Small intestine (tissue), 7 donors: Measurements from ENCODE around the gene TLR10. TPM values are rescaled to one million over a fixed set of nuclear protein-coding genes. Genes with fewer than 3 reads are reported as not detected.

Source experiments
- DNase-seq, 2 donors: peaks; one replicate each; pipeline versions ENCODE4 v3.0.0 to v3.0.0-alpha.2; 2013
- FAIRE-seq: peaks from 2 replicates; lab custom pipeline; 2012; peaks lifted over from hg19 to GRCh38; lab: Jason Lieb, UNC
- H3K27ac ChIP-seq, 3 donors: one replicate each; pipeline ENCODE4 v1.5.1; 2013; ENCODE audit warnings: low read length in 2 of 3, mild to moderate bottlenecking in 2 of 3, control low read depth in 1 of 3, inconsistent platforms in 1 of 3, low read depth in 1 of 3, moderate library complexity in 1 of 3
- H3K27me3 ChIP-seq, 3 donors: one replicate each; pipeline ENCODE4 v1.6.1; 2013; ENCODE audit warnings: low read length in 3 of 3, inconsistent platforms in 1 of 3; ENCODE audit not compliant: control insufficient read depth in 3 of 3, insufficient read depth in 3 of 3
- H3K36me3 ChIP-seq, 3 donors: one replicate each; pipeline ENCODE4 v1.6.1; 2013; ENCODE audit warnings: low read length in 3 of 3, inconsistent platforms in 1 of 3, low read depth in 1 of 3, mild to moderate bottlenecking in 1 of 3, moderate library complexity in 1 of 3; ENCODE audit not compliant: control insufficient read depth in 3 of 3, insufficient read depth in 2 of 3
- H3K4me1 ChIP-seq, 3 donors: one replicate each; pipeline ENCODE4 v1.6.1; 2013; ENCODE audit warnings: low read length in 2 of 3, inconsistent platforms in 1 of 3, low read depth in 1 of 3, mild to moderate bottlenecking in 1 of 3, moderate library complexity in 1 of 3; ENCODE audit not compliant: control insufficient read depth in 3 of 3, insufficient read depth in 2 of 3
- H3K4me3 ChIP-seq, 3 donors: one replicate each; pipeline ENCODE4 v1.5.1; 2013; ENCODE audit warnings: low read length in 3 of 3, control low read depth in 1 of 3, inconsistent platforms in 1 of 3, low read depth in 1 of 3, mild to moderate bottlenecking in 1 of 3, moderate library complexity in 1 of 3
- H3K9me3 ChIP-seq, 2 donors: one replicate each; pipeline ENCODE4 v1.6.1; 2013; ENCODE audit warnings: low read depth in 1 of 2, low read length in 1 of 2; ENCODE audit not compliant: control insufficient read depth in 2 of 2, insufficient read depth in 1 of 2
- WGBS, 3 donors: extraction: QIAGEN DNeasy Blood & Tissue Kit; methylation state at CpG; one replicate each; pipeline ENCODE4 v1.1.7; 2013; 5-methylcytosine and 5-hydroxymethylcytosine counted together
- polyA plus RNA-seq, 4 donors: library from polyadenylated mRNA; stranded (reverse) in 3 of 4; unstranded in 1 of 4; fragments of 200-250 nt in 3 of 4; fragments of 120-200 nt in 1 of 4; gene quantifications; one replicate each; pipeline versions ENCODE4 v1.2.1 to v1.2.3, GENCODE V29; 2013
- donor health status: healthy with polysubstance abuse.
- donor health status: control.
- donor health status: control.
- donor health status: Bipolar disorder and iron deficiency.
- donor health status: healthy.

The TLR10 gene
- polyA plus RNA-seq, 4 donors, result 0.22 to 1.7 (median 0.52) TPM; not detected in 1

DNA sequence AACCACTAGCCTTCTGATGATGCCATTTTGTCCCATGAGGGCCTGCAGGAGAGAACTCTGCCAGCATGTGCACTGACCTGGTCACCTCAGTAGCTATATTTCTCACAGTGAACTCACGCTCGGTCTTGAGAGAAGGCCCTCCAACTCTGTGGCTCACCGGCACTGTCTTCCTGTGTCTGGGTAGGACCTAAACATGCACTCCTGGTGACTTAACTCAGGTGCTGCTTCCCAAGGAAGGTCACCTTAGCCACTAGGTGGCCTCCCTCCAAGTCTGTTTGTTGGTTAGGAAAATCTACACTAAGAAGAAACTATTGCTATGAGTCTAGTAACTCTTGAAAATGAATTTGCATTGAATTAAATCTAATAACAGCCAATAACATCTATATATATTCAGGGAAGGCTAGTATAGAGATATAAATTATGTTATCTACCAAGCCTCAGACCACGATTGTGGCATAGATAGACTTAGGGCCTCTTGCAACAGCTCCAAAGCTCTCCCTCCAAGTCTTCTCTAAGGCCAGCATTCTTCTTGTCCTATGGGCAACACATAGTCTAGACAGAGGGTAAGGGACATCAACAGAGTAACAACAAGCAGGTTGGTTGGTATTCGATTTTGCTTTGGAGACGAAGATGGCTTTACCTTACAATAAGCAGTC lies 24.7 kb downstream of the TLR10 start:
- no peaks in the 10 kb centered on the region for H3K9me3 ChIP-seq
- H3K36me3 ChIP-seq, result no peaks in the 10 kb centered on the region
- WGBS, 3 donors, result 75 to 83% (median 80%) methylated on average over 6 of the region's 6 CpGs
- H3K4me1 ChIP-seq, result peaks cover 0 to 3% (median 0%) of the 10 kb centered on the region in 3 donors
- FAIRE-seq (no peak), DNase-seq (peak; percentile 42 to 48)
- H3K27me3 ChIP-seq, result no peaks in the 10 kb centered on the region
- H3K4me3 ChIP-seq, result no peak overlapping the region
- H3K27ac ChIP-seq, result no peak overlapping the region

DNA sequence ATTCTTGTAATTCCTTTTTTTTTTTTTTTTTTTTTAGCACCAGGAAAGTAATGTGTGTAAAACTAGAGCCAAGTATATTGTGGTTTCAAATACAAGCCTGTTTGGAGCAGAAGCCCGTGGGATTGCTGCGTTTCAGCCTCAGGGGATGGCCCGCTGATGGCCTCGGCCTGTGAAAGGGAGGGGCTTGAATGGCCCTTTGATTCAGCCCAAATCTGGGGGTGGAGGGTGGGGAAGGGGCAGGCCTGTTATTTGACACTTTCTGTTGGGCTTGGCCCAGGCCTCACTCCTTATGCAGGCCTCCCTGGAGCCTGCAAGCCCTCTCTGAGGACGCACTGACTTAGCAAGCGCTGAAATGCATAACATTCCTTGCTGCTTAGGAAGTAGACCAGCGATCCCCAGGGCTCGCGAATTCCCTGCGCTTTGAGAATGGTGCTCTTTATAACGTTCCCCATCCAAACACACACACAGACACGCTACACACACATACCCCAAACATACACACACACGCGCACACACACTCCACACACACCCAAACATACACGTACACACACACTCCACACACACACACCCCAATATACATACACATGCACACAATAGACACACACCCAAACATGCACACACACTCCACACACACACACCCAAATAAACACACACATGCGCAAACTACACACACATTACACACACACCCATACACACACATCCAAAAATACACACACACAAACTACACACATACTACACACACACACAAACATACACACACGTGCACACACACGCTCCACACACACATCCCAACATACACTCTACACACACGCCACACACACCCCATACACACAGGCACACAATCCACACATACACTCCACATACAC lies 29.6 kb downstream of the TLR10 start:
- peak overlapping the region in 2 of 3 donors; percentile 39 to 74 for H3K27ac ChIP-seq
- peaks cover 0 to 3% of the 10 kb centered on the region in 2 donors for H3K9me3 ChIP-seq
- DNase-seq (peak in 1 of 2 donors; percentile 60), FAIRE-seq (no peak)
- no peaks in the 10 kb centered on the region for H3K27me3 ChIP-seq
- no peaks in the 10 kb centered on the region for H3K36me3 ChIP-seq
- peaks cover 0 to 4% (median 0%) of the 10 kb centered on the region in 3 donors for H3K4me1 ChIP-seq
- WGBS, 3 donors, result 63 to 79% (median 79%) methylated on average over 19 of the region's 19 CpGs
- H3K4me3 ChIP-seq, result no peak overlapping the region

DNA sequence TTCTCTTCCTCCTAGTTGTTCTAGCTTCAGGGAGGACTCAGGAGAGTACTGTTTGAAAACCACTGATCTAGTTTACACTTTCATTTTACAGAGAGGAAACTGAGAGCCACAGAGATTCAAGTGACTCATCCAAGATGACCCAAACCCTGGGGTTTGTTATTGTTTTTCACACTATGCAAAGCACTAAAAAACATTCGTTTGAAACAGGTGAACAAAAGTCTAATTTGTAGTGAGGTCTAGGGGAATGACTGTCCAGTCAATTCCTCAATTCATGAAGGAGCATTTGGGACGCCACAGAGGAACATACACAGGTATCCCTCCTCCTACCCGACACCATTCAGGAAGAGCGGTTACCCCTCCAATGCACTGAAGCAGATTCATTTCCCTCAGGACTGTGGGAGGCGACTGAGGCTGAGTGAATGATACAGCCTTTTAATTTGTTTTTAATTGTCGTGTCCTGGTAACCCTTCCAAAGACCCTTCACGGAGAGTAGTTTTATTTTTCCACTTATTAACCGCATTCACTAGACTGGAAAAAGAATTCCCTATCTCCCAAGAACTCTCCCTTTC lies 30.3 kb downstream of the TLR10 start:
- H3K27ac ChIP-seq, result peak overlapping the region; percentile 24 to 78 (median 74)
- H3K4me1 ChIP-seq, result peaks cover 0 to 4% (median 0%) of the 10 kb centered on the region in 3 donors
- H3K9me3 ChIP-seq, result peaks cover 0 to 10% of the 10 kb centered on the region in 2 donors
- FAIRE-seq, result no peak
- no peak for DNase-seq
- no peak overlapping the region for H3K4me3 ChIP-seq
- 63 to 83% (median 71%) methylated on average over 8 of the region's 8 CpGs for WGBS, 3 donors
- peaks cover 0 to 2% (median 0%) of the 10 kb centered on the region in 3 donors for H3K36me3 ChIP-seq
- H3K27me3 ChIP-seq, result no peaks in the 10 kb centered on the region

DNA sequence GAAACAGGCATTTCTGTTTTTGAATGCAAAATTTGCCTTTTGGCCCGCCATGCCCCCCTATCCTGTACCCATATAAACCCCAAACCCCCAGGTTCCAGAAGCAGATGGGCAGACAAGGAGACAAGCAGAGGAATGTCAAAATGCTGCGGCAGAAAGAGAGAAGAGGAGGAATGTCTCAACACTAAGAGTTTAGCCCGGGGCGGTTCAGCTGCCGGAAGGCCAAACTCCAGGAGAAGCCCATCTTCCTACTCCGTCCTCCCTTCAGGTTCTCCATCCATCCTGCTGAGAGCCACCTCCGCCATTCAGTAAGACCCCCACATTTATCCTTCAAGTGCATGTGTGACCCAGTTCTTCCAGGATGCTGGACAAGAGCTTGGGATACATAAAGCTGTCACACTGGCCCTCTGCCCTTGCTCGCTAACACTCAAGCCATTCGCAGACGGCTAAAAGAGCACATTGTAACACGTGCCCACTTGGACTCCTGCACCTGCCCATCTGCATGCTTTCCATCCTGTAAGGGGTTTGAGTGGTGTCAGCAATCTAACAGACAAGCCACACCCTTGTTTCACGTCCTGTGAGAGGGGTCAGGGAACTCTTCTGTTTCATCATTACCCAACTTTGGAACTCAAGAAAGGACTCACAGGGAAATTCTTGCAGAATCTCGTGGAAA lies 31.3 kb downstream of the TLR10 start:
- 71 to 82% (median 81%) methylated on average over 13 of the region's 13 CpGs for WGBS, 3 donors
- H3K36me3 ChIP-seq, result peaks cover 0 to 2% (median 0%) of the 10 kb centered on the region in 3 donors
- H3K4me1 ChIP-seq, result peaks cover 0 to 4% (median 0%) of the 10 kb centered on the region in 3 donors
- H3K9me3 ChIP-seq, result peaks cover 0 to 15% of the 10 kb centered on the region in 2 donors
- no peaks in the 10 kb centered on the region for H3K27me3 ChIP-seq
- H3K27ac ChIP-seq, result peak overlapping the region in 2 of 3 donors; percentile 64 to 74
- DNase-seq, result peak in 1 of 2 donors; percentile 16
- H3K4me3 ChIP-seq, result no peak overlapping the region
- FAIRE-seq, result no peak

DNA sequence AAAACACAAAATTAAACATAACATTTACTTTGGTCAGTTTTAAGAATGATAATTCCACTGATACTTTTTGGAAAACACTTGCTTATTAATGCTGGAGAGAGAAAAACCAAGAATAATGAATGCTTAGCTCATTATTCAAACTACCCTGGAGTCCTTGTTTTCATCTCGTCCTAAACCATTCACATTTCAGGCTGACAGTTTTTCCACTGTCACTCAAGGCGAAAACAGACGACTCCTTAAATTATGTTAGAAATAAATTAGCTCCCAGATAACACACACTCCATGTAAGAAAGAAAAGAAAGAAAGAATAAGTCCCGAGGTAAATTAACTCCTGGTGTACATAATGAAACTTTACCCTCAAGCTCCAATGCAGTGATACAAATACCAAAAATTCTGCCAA lies 33.5 kb downstream of the TLR10 start:
- FAIRE-seq (no peak), DNase-seq (no peak)
- peaks cover 0 to 2% (median 0%) of the 10 kb centered on the region in 3 donors for H3K36me3 ChIP-seq
- no peak overlapping the region for H3K27ac ChIP-seq
- peaks cover 0 to 15% of the 10 kb centered on the region in 2 donors for H3K9me3 ChIP-seq
- H3K27me3 ChIP-seq, result no peaks in the 10 kb centered on the region
- 82 to 85% (median 84%) methylated on average over 4 of the region's 4 CpGs for WGBS, 3 donors
- no peak overlapping the region for H3K4me3 ChIP-seq
- H3K4me1 ChIP-seq, result peaks cover 0 to 4% (median 0%) of the 10 kb centered on the region in 3 donors

DNA sequence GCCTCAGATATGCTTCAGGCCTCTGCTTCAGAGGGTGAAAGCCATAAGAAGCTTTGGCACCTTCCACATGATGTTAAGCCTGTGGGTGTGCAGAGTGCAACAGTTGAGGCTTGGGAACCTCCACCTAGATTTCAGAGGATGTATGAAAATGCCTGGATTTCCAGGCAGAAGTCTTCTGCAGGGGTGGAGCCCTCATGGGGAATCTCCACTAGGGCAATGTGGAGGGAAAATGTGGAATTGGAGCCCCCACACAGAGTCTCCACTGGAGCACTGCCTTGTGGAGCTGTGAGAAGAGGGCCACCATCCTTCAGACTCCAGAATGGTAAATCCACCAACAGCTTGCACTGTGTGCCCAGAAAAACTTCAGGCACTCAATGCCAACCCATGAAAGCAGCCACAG lies 35.2 kb downstream of the TLR10 start:
- Histone ChIP-seq H3K4me1 (peaks cover 0 to 4% (median 0%) of the 10 kb centered on the region in 3 donors), H3K27ac (no peak overlapping the region), H3K9me3 (peaks cover 0 to 15% of the 10 kb centered on the region in 2 donors), H3K27me3 (no peaks in the 10 kb centered on the region), H3K4me3 (no peak overlapping the region), H3K36me3 (peaks cover 0 to 2% (median 0%) of the 10 kb centered on the region in 3 donors)
- no peak for DNase-seq
- FAIRE-seq, result no peak

DNA sequence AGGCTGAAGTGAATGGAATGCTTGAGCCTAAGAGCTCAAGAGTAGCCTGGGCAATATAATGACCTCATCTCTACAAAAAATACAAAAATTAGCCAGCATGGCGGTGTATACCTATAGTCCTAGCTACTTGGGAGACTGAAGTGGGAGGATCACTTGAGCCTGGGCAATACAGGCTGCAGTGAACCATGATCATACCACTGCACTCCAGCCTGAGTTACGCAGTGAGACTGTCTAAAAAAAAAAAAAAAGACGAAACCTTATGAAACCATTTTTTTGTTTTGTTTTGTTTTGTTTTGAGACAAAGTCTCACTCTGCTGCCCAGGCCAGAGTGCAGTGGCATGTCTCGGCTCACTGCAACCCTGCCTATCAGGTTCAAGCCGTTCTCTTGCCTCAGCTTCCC lies 36.9 kb downstream of the TLR10 start:
- Histone ChIP-seq H3K4me1 (no peaks in the 10 kb centered on the region), H3K27ac (no peak overlapping the region), H3K36me3 (peaks cover 0 to 2% (median 0%) of the 10 kb centered on the region in 3 donors), H3K9me3 (peaks cover 0 to 15% of the 10 kb centered on the region in 2 donors), H3K27me3 (no peaks in the 10 kb centered on the region), H3K4me3 (no peak overlapping the region)
- WGBS, 3 donors, result 89 to 96% (median 92%) methylated on average over 5 of the region's 5 CpGs
- FAIRE-seq, result no peak
- DNase-seq, result no peak

DNA sequence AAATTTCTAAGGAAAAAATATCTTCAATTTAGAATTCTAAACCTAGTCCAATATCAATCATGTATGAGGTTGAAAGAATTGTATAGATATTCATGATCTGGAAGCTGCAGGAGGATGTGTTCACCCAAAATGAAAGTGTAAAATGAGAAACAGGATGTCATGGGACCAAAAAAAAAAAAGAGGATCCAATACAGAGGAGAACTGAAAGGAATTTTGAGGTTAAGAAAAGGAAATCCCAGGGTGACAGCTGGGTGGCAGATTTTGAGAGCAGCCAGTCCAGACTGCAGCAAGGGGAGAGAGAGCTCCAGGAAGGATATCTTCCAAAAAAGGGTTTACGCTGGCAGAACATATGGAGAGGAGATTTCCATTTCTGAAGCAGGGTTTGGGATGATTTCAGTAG lies 38.9 kb downstream of the TLR10 start:
- Histone ChIP-seq H3K9me3 (peaks cover 0 to 15% of the 10 kb centered on the region in 2 donors), H3K27me3 (no peaks in the 10 kb centered on the region), H3K4me3 (no peak overlapping the region), H3K27ac (no peak overlapping the region), H3K36me3 (peaks cover 0 to 2% (median 0%) of the 10 kb centered on the region in 3 donors), H3K4me1 (no peaks in the 10 kb centered on the region)
- 78 to 90% (median 87%) methylated on average over 1 of the region's 1 CpG for WGBS, 3 donors
- FAIRE-seq (no peak), DNase-seq (no peak)
